SK-N-MC (cell line): ENCODE measurements around the gene NABP1.

ENCODE experiments used
- EZH2 ChIP-seq: fragments of 200-600 bp; sonication (generic); IDR thresholded peaks from one replicate; pipeline ENCODE4 v1.6.1; 2017; ENCODE audit warnings: antibody characterized with exemption
- POLR2AphosphoS5 ChIP-seq: IDR thresholded peaks from 2 replicates; pipeline ENCODE4 v1.6.1; 2012; ENCODE audit warnings: mild to moderate bottlenecking, low read depth, low read length, borderline replicate concordance

- no peak for TF ChIP-seq POLR2AphosphoS5
- TF ChIP-seq EZH2: no peak
Measured at GRCh38 chr2:191719261-191719660, 41.3 kb downstream of the NABP1 start.
